Endothelial cell of umbilical vein (primary cell): ENCODE data around the gene GNAO1.

Experiments
- CTCF ChIP-seq, 2 donors: IDR thresholded peaks; 1 replicate in 1 of 2; 2 replicates in 1 of 2; pipeline ENCODE4 v1.5.1; 2011; ENCODE audit warnings: low read length in 2 of 2, mild to moderate bottlenecking in 2 of 2, moderate library complexity in 2 of 2, control low read depth in 1 of 2, inconsistent platforms in 1 of 2, low read depth in 1 of 2; ENCODE audit not compliant: insufficient read depth in 1 of 2; ENCODE audit errors: extremely low read depth in 1 of 2
- EZH2 ChIP-seq: IDR thresholded peaks from 2 replicates; pipeline ENCODE4 v1.6.1; 2012; ENCODE audit warnings: borderline replicate concordance, low read depth, mild to moderate bottlenecking, moderate library complexity, low read length, inconsistent platforms; ENCODE audit not compliant: severe bottlenecking
- FOS ChIP-seq: IDR thresholded peaks from 2 replicates; pipeline ENCODE4 v1.6.1; 2011; ENCODE audit warnings: mild to moderate bottlenecking, low read length, moderate library complexity, borderline replicate concordance; ENCODE audit not compliant: insufficient read depth
- GATA2 ChIP-seq: IDR thresholded peaks from 2 replicates; pipeline ENCODE4 v1.7.0; 2011; ENCODE audit warnings: low read depth, mild to moderate bottlenecking, moderate library complexity, mixed read lengths, low read length; ENCODE audit not compliant: insufficient read length, insufficient read depth
- MYC ChIP-seq: IDR thresholded peaks from one replicate; pipeline ENCODE4 v1.6.1; 2011; ENCODE audit warnings: mild to moderate bottlenecking, low read depth, low read length
- POLR2A ChIP-seq: IDR thresholded peaks from 2 replicates; pipeline ENCODE4 v1.6.1; 2012; ENCODE audit warnings: low read depth, mild to moderate bottlenecking, control low read depth, low read length
- POLR2AphosphoS5 ChIP-seq: IDR thresholded peaks from 2 replicates; pipeline ENCODE4 v1.6.1; 2012; ENCODE audit warnings: low read depth, mild to moderate bottlenecking, control low read depth, low read length, moderate library complexity; ENCODE audit not compliant: insufficient read depth
- TF ChIP-seq, protein P1 (sequence below): IDR thresholded peaks from 2 replicates; pipeline ENCODE4 v1.6.1; 2011; ENCODE audit not compliant: insufficient read depth, insufficient read length

DNA sequence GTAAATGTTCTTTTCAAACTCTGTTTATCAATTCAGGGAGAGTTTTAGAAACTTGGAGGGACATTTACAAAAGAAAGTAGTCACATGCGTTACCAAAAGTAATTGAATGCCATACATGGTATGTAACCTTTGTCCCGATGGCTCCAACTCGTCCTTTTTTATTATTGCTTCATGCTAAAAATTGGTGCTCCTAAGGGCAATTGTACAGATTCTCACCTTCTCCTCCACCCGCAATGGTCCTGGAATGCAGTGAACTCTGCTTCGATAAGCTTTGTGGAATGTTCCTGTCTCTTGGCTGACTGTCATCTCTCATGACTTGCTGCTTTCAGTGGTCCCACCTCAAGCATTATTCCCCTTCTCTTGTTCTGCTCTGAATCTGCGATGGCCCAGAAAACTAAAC is 20.9 kb downstream of the GNAO1 start:
- TF ChIP-seq POLR2A: no peak
- TF ChIP-seq POLR2AphosphoS5: no peak
- no peak for TF ChIP-seq CTCF (IDR thresholded peaks at IDR 0.05; ENCODE audit: extremely low read depth in 1 of 2, insufficient read depth in 1 of 2, low read depth in 1 of 2, low read length in 2 of 2)
- no peak for TF ChIP-seq MYC
- TF ChIP-seq, protein P1, sequence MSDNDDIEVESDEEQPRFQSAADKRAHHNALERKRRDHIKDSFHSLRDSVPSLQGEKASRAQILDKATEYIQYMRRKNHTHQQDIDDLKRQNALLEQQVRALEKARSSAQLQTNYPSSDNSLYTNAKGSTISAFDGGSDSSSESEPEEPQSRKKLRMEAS: no peak
- TF ChIP-seq EZH2: no peak
- no peak for TF ChIP-seq FOS
- no peak for TF ChIP-seq GATA2
